Thyroid gland (tissue), 4 donors: ENCODE measurements around the gene ZNF177. TPM values are rescaled to one million over a fixed set of nuclear protein-coding genes. Genes with fewer than 3 reads are reported as not detected.

Experiments
- DNase-seq, 2 donors: peaks; one replicate each; pipeline ENCODE4 v3.0.0-alpha.2; 2019
- H3K27ac ChIP-seq, 3 donors: fragments of 200-600 bp; sonication (generic); 1 replicate in 2 of 3; 2 replicates in 1 of 3; pipeline ENCODE4 v1.5.1; 2016 to 2019; ENCODE audit warnings: mild to moderate bottlenecking in 1 of 3, moderate library complexity in 1 of 3
- H3K27me3 ChIP-seq: fragments of 200-600 bp; sonication (generic); one replicate; pipeline ENCODE4 v1.5.1; 2019
- H3K36me3 ChIP-seq, 2 donors: fragments of 200-600 bp; sonication (generic); one replicate each; pipeline ENCODE4 v1.5.1; 2016 to 2019
- H3K4me1 ChIP-seq, 2 donors: fragments of 200-600 bp; sonication (generic); one replicate each; pipeline ENCODE4 v1.5.1; 2017 to 2019
- H3K4me3 ChIP-seq, 3 donors: fragments of 200-600 bp; sonication (generic); replicated peaks in 1 of 3; 1 replicate in 2 of 3; 2 replicates in 1 of 3; pipeline ENCODE4 v1.5.1; 2016; ENCODE audit warnings: mild to moderate bottlenecking in 1 of 3
- H3K9me3 ChIP-seq: fragments of 200-600 bp; sonication (generic); one replicate; pipeline ENCODE4 v1.5.1; 2017
- CTCF ChIP-seq, 6 experiments: fragments of 200-600 bp in 3 of 6; fragments of 450-650 bp in 3 of 6; sonication (generic) in 3 of 6; IDR thresholded peaks; one replicate each; pipeline ENCODE4 v1.5.1; 2016 to 2019; ENCODE audit warnings: antibody characterized with exemption in 6 of 6, mild to moderate bottlenecking in 2 of 6, inconsistent platforms in 1 of 6, moderate library complexity in 1 of 6
- POLR2A ChIP-seq, 2 donors: fragments of 450-650 bp; IDR thresholded peaks; one replicate each; pipeline ENCODE4 v1.6.1; 2017; ENCODE audit warnings: antibody characterized with exemption in 2 of 2, mild to moderate bottlenecking in 2 of 2, moderate library complexity in 1 of 2
- WGBS, 2 donors: methylation state at CpG; one replicate each; pipeline ENCODE4 v1.1.5; 2017; 5-methylcytosine and 5-hydroxymethylcytosine counted together
- intact Hi-C: fragments of 100-400 bp; cut with DNase I; formaldehyde crosslinking; loops from one replicate; pipeline ENCODE4 v1.15.1; 2023
- total RNA-seq, 4 donors: library from RNA; depleted of rRNA; stranded (reverse); fragments of >200 nt; gene quantifications; one replicate each; pipeline ENCODE4 v1.2.3, GENCODE V29; 2016

The ZNF177 gene
- total RNA-seq, 4 donors from 2014 or later: 0.68 to 5.2 (median 4.4) TPM

DNA sequence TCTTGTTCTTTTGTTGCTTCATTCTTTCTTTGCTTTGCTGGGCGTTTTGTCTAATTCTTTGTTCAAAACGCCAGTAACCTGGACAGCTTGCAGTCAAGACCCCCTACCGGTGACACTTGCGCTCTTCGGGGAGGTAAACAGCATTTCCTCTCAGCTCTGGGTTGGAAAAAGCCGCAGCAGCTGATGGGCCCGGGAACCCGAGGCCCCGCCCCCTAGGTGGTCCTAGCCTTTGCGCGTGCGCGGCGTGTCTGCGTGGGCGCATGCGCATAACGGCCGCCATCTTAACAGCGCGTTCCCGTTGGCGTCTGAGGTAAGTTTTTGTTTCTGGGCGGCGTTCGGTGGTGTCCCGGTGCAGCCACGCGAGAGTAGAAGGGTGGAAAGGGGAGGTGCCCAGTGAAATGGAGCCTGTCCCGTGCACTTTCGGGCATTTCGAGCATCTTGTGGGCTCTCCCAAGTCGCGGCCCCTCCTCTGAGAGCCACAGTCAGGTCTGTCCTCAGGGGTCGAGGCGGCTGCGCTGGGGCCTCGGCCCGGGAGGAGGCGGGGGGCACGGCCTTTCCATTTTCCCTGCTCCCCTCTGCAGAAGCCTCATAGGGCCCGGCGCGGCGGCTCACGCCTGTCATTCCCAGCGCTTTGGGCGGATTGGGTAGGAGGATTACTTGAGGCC is 38.8 kb upstream of the ZNF177 start, which contains the start of gene ZNF559:
ZNF559 (plus strand) TSS at position 261 of the 665 bp plus-strand sequence. CDS start 14,371 bp downstream, outside the sequence.
- intact Hi-C loops: loop anchor here (10.0 kb wide), 1 partner anchor 471 kb away; no protein-coding TSS in a partner anchor
- Histone ChIP-seq H3K36me3 (peaks cover 0 to 2% of the 10 kb centered on the region in 2 donors), H3K4me3 (peak within 1 kb of the TSS; percentile 57 to 68 (median 58)), H3K9me3 (no peaks in the 10 kb centered on the region), H3K27me3 (no peaks in the 10 kb centered on the region), H3K4me1 (peaks cover 0 to 12% of the 10 kb centered on the region in 2 donors), H3K27ac (peak within 1 kb of the TSS; percentile 76 to 85 (median 84))
- peak; percentile 93 to 94 for DNase-seq
- TF ChIP-seq CTCF (IDR thresholded peaks at IDR 0.05) (peak in 3 of 6 experiments; percentile 26 to 45 (median 37)), POLR2A (IDR thresholded peaks at IDR 0.05) (peak in 1 of 2 donors; percentile 54)
- 1% methylated on average over 39 to 42 of the region's 48 CpGs for WGBS, 2 donors

GRCh38 chr19:9324584-9324962 is 38.2 kb upstream of the ZNF177 start:
- 38 to 48% methylated on average over 9 of the region's 9 CpGs for WGBS, 2 donors
- Histone ChIP-seq H3K27me3 (no peaks in the 10 kb centered on the region), H3K27ac (peak overlapping the region; percentile 76 to 85 (median 84)), H3K9me3 (no peaks in the 10 kb centered on the region), H3K4me1 (peaks cover 0 to 12% of the 10 kb centered on the region in 2 donors), H3K36me3 (peaks cover 0 to 2% of the 10 kb centered on the region in 2 donors), H3K4me3 (peak overlapping the region; percentile 57 to 68 (median 58))
- TF ChIP-seq POLR2A (IDR thresholded peaks at IDR 0.05) (no peak), CTCF (IDR thresholded peaks at IDR 0.05) (no peak)
- DNase-seq: no peak
- intact Hi-C loops: loop anchor here (10.0 kb wide), 1 partner anchor 470 kb away; no protein-coding TSS in a partner anchor

- Histone ChIP-seq H3K4me1 (peaks cover 0 to under 1% of the 10 kb centered on the region in 2 donors), H3K4me3 (no peak overlapping the region), H3K27me3 (no peaks in the 10 kb centered on the region), H3K36me3 (peaks cover 4 to 15% of the 10 kb centered on the region in 2 donors), H3K9me3 (no peaks in the 10 kb centered on the region), H3K27ac (no peak overlapping the region)
- TF ChIP-seq POLR2A (IDR thresholded peaks at IDR 0.05) (no peak), CTCF (IDR thresholded peaks at IDR 0.05) (no peak)
- intact Hi-C loops: loop anchor here (10.0 kb wide), 1 partner anchor 465 kb away; no protein-coding TSS in a partner anchor
- no peak for DNase-seq
These were observed 32.8 kb upstream of the ZNF177 start for GRCh38 chr19:9329999-9330398.

DNA sequence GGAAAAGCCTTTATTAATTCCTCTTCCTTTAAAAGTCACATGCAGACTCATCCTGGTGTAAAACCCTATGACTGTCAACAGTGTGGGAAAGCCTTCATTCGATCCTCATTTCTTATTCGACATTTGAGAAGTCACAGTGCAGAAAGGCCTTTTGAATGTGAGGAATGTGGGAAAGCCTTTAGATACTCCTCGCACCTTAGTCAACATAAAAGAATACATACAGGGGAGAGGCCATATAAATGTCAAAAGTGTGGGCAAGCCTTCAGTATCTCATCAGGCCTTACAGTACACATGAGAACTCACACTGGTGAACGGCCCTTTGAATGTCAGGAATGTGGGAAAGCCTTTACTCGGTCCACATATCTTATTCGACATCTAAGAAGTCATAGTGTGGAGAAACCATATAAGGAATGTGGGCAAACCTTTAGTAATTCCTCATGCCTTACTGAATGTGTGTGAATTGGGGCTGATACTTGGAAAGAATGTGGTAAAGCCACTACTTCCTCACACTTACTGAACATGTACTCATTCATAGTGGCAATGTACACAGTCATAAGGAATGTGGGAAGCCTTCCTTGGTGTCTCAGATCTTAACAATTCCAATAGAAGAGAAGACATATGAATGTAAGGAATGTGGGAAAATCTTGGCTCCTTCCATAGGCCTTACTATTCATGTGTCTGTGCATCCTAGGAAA is 20.1 kb upstream of the ZNF177 start:
- H3K36me3 ChIP-seq: peaks cover 45 to 54% of the 10 kb centered on the region in 2 donors
- TF ChIP-seq CTCF (IDR thresholded peaks at IDR 0.05) (no peak), POLR2A (IDR thresholded peaks at IDR 0.05) (no peak)
- 95 to 96% methylated on average over 6 of the region's 6 CpGs for WGBS, 2 donors

More for the DNA sequence above, 20.1 kb upstream of the ZNF177 start:
- H3K4me1 ChIP-seq: no peaks in the 10 kb centered on the region
- intact Hi-C loops: loop anchor here (10.0 kb wide), 1 partner anchor 182 kb away; no protein-coding TSS in a partner anchor
- no peak overlapping the region for H3K27ac ChIP-seq
- H3K27me3 ChIP-seq: no peaks in the 10 kb centered on the region
- H3K9me3 ChIP-seq: peaks cover 16% of the 10 kb centered on the region
- no peak overlapping the region for H3K4me3 ChIP-seq
- DNase-seq: no peak
